Measurements from ENCODE around the gene HOMER3.
"Not testable (repeated sequence)": the region's sequence is repeated elsewhere in the genome, so short reads cannot be mapped to it uniquely, and the experiment has no call there.

HOMER3 gene

GRCh38 chr19:18902519-18902918, 38.5 kb downstream of the HOMER3 start:
- H2BK120ac ChIP-seq (ENCODE audit: low read depth, low read length); H3K56ac ChIP-seq (ENCODE audit: low read length); H2BK5ac ChIP-seq (ENCODE audit: low read length); H3K18ac ChIP-seq (ENCODE audit: low read length); H3K23ac ChIP-seq (ENCODE audit: low read length); H3K27me3 ChIP-seq (ENCODE audit: insufficient read depth, low read length, poor library complexity); H3K9ac ChIP-seq (ENCODE audit: low read length); H4K8ac ChIP-seq (ENCODE audit: low read depth, low read length); H2BK15ac ChIP-seq (replicated peaks; ENCODE audit: low read depth); H3K79me1 ChIP-seq (ENCODE audit: low read length); H3K4me1 ChIP-seq (ENCODE audit: control insufficient read depth, low read depth, low read length); H3K4me2 ChIP-seq (ENCODE audit: low read length); H4K5ac ChIP-seq (ENCODE audit: low read length); H3K4me3 ChIP-seq (ENCODE audit: low read length); H3K79me2 ChIP-seq (ENCODE audit: control insufficient read depth, insufficient read depth, low read length); H3K27ac ChIP-seq (ENCODE audit: low read depth, low read length); H3K4ac ChIP-seq (ENCODE audit: low read depth, low read length); H3K36me3 ChIP-seq (ENCODE audit: control insufficient read depth, insufficient read depth, low read length); DNase-seq; H2AK5ac ChIP-seq (ENCODE audit: low read length): not testable (repeated sequence)
- WGBS (ENCODE audit: extremely low coverage, insufficient coverage, low lambda C conversion rate): no CpG with 5 or more reads among the region's 5 CpGs

GRCh38 chr19:18901491-18901890, 39.5 kb downstream of the HOMER3 start:
- no peaks in the 10 kb centered on the region for H3K4me1 ChIP-seq (ENCODE audit: control insufficient read depth, low read depth, low read length)
- no peak for DNase-seq
- H3K27ac ChIP-seq (ENCODE audit: low read depth, low read length): no peak overlapping the region
- H3K4me2 ChIP-seq (ENCODE audit: low read length): no peak overlapping the region
- peaks cover 2% of the 10 kb centered on the region for H3K36me3 ChIP-seq (ENCODE audit: control insufficient read depth, insufficient read depth, low read length)
- no peak overlapping the region for H3K9ac ChIP-seq (ENCODE audit: low read length)
- no CpG with 5 or more reads among the region's 7 CpGs for WGBS (ENCODE audit: extremely low coverage, insufficient coverage, low lambda C conversion rate)
- H2BK5ac ChIP-seq (ENCODE audit: low read length): no peak overlapping the region
- H3K4ac ChIP-seq (ENCODE audit: low read depth, low read length): no peak overlapping the region
- H4K8ac ChIP-seq (ENCODE audit: low read depth, low read length): no peak overlapping the region
- no peak overlapping the region for H3K56ac ChIP-seq (ENCODE audit: low read length)
- H3K4me3 ChIP-seq (ENCODE audit: low read length): no peak overlapping the region
- no peak overlapping the region for H3K18ac ChIP-seq (ENCODE audit: low read length)
- no peak overlapping the region for H4K5ac ChIP-seq (ENCODE audit: low read length)
- H3K79me1 ChIP-seq (ENCODE audit: low read length): no peaks in the 10 kb centered on the region
- H3K23ac ChIP-seq (ENCODE audit: low read length): no peak overlapping the region
- H2BK15ac ChIP-seq (replicated peaks; ENCODE audit: low read depth): no peak overlapping the region
- no peaks in the 10 kb centered on the region for H3K79me2 ChIP-seq (ENCODE audit: control insufficient read depth, insufficient read depth, low read length)
- no peak overlapping the region for H2AK5ac ChIP-seq (ENCODE audit: low read length)
- H2BK120ac ChIP-seq (ENCODE audit: low read depth, low read length): no peak overlapping the region
- H3K27me3 ChIP-seq (ENCODE audit: insufficient read depth, low read length, poor library complexity): no peaks in the 10 kb centered on the region

GRCh38 chr19:18900700-18901481, 40.1 kb downstream of the HOMER3 start:
- no peak overlapping the region for H3K4me3 ChIP-seq (ENCODE audit: low read length)
- H2BK120ac ChIP-seq (ENCODE audit: low read depth, low read length): no peak overlapping the region

GRCh38 chr19:18899624-18900560, 41.1 kb downstream of the HOMER3 start:
- no peak overlapping the region for H3K9ac ChIP-seq (ENCODE audit: low read length)
- H2BK5ac ChIP-seq (ENCODE audit: low read length): no peak overlapping the region
- no peaks in the 10 kb centered on the region for H3K4me1 ChIP-seq (ENCODE audit: control insufficient read depth, low read depth, low read length)
- no peak overlapping the region for H4K8ac ChIP-seq (ENCODE audit: low read depth, low read length)
- H3K79me1 ChIP-seq (ENCODE audit: low read length): no peaks in the 10 kb centered on the region
- no peak overlapping the region for H3K18ac ChIP-seq (ENCODE audit: low read length)
- no peak overlapping the region for H2BK15ac ChIP-seq (replicated peaks; ENCODE audit: low read depth)
- no peak overlapping the region for H3K23ac ChIP-seq (ENCODE audit: low read length)
- H3K4me3 ChIP-seq (ENCODE audit: low read length): no peak overlapping the region
- H3K56ac ChIP-seq (ENCODE audit: low read length): no peak overlapping the region
- peaks cover 2% of the 10 kb centered on the region for H3K36me3 ChIP-seq (ENCODE audit: control insufficient read depth, insufficient read depth, low read length)
- no peak overlapping the region for H3K4me2 ChIP-seq (ENCODE audit: low read length)
- H3K4ac ChIP-seq (ENCODE audit: low read depth, low read length): no peak overlapping the region
- H4K5ac ChIP-seq (ENCODE audit: low read length): no peak overlapping the region
- no peak overlapping the region for H3K27ac ChIP-seq (ENCODE audit: low read depth, low read length)
- DNase-seq: no peak
- H3K27me3 ChIP-seq (ENCODE audit: insufficient read depth, low read length, poor library complexity): no peaks in the 10 kb centered on the region
- H2BK120ac ChIP-seq (ENCODE audit: low read depth, low read length): no peak overlapping the region
- no peaks in the 10 kb centered on the region for H3K79me2 ChIP-seq (ENCODE audit: control insufficient read depth, insufficient read depth, low read length)
- no peak overlapping the region for H2AK5ac ChIP-seq (ENCODE audit: low read length)
- WGBS (ENCODE audit: extremely low coverage, insufficient coverage, low lambda C conversion rate): no CpG with 5 or more reads among the region's 20 CpGs

More at GRCh38 chr19:18900700-18901481, 40.1 kb downstream of the HOMER3 start:
- Histone ChIP-seq H3K27me3 (ENCODE audit: insufficient read depth, low read length, poor library complexity) (no peaks in the 10 kb centered on the region), H2BK5ac (ENCODE audit: low read length) (no peak overlapping the region), H3K79me2 (ENCODE audit: control insufficient read depth, insufficient read depth, low read length) (no peaks in the 10 kb centered on the region), H3K56ac (ENCODE audit: low read length) (no peak overlapping the region), H3K4me2 (ENCODE audit: low read length) (no peak overlapping the region), H3K4me1 (ENCODE audit: control insufficient read depth, low read depth, low read length) (no peaks in the 10 kb centered on the region), H3K18ac (ENCODE audit: low read length) (no peak overlapping the region), H4K5ac (ENCODE audit: low read length) (no peak overlapping the region), H3K36me3 (ENCODE audit: control insufficient read depth, insufficient read depth, low read length) (peaks cover 2% of the 10 kb centered on the region), H3K23ac (ENCODE audit: low read length) (no peak overlapping the region), H2AK5ac (ENCODE audit: low read length) (no peak overlapping the region), H2BK15ac (replicated peaks; ENCODE audit: low read depth) (no peak overlapping the region), H3K27ac (ENCODE audit: low read depth, low read length) (no peak overlapping the region), H3K79me1 (ENCODE audit: low read length) (no peaks in the 10 kb centered on the region), H3K4ac (ENCODE audit: low read depth, low read length) (no peak overlapping the region), H4K8ac (ENCODE audit: low read depth, low read length) (no peak overlapping the region), H3K9ac (ENCODE audit: low read length) (no peak overlapping the region)
- DNase-seq: no peak
- WGBS (ENCODE audit: extremely low coverage, insufficient coverage, low lambda C conversion rate): no CpG with 5 or more reads among the region's 17 CpGs

- no peak overlapping the region for H3K4me2 ChIP-seq (ENCODE audit: low read length)
- no peak overlapping the region for H2BK15ac ChIP-seq (replicated peaks; ENCODE audit: low read depth)
- H4K8ac ChIP-seq (ENCODE audit: low read depth, low read length): no peak overlapping the region
- no peak overlapping the region for H4K5ac ChIP-seq (ENCODE audit: low read length)
- H3K18ac ChIP-seq (ENCODE audit: low read length): no peak overlapping the region
- H3K36me3 ChIP-seq (ENCODE audit: control insufficient read depth, insufficient read depth, low read length): peaks cover 2% of the 10 kb centered on the region
- no peaks in the 10 kb centered on the region for H3K27me3 ChIP-seq (ENCODE audit: insufficient read depth, low read length, poor library complexity)
- no peaks in the 10 kb centered on the region for H3K79me2 ChIP-seq (ENCODE audit: control insufficient read depth, insufficient read depth, low read length)
- no peak overlapping the region for H3K9ac ChIP-seq (ENCODE audit: low read length)
- WGBS (ENCODE audit: extremely low coverage, insufficient coverage, low lambda C conversion rate): no CpG with 5 or more reads among the region's 18 CpGs
- no peak overlapping the region for H3K23ac ChIP-seq (ENCODE audit: low read length)
- H2BK5ac ChIP-seq (ENCODE audit: low read length): no peak overlapping the region
- H3K4me1 ChIP-seq (ENCODE audit: control insufficient read depth, low read depth, low read length): no peaks in the 10 kb centered on the region
- no peak overlapping the region for H2BK120ac ChIP-seq (ENCODE audit: low read depth, low read length)
- H3K4me3 ChIP-seq (ENCODE audit: low read length): no peak overlapping the region
- DNase-seq: no peak
- no peak overlapping the region for H2AK5ac ChIP-seq (ENCODE audit: low read length)
- H3K79me1 ChIP-seq (ENCODE audit: low read length): no peaks in the 10 kb centered on the region
- no peak overlapping the region for H3K27ac ChIP-seq (ENCODE audit: low read depth, low read length)
- no peak overlapping the region for H3K56ac ChIP-seq (ENCODE audit: low read length)
- no peak overlapping the region for H3K4ac ChIP-seq (ENCODE audit: low read depth, low read length)
These were observed 42.2 kb downstream of the HOMER3 start for GRCh38 chr19:18898607-18899408.

Data from mesendoderm (in vitro differentiated cells).